ENCODE results near the gene EXT2.

Gene EXT2

DNA sequence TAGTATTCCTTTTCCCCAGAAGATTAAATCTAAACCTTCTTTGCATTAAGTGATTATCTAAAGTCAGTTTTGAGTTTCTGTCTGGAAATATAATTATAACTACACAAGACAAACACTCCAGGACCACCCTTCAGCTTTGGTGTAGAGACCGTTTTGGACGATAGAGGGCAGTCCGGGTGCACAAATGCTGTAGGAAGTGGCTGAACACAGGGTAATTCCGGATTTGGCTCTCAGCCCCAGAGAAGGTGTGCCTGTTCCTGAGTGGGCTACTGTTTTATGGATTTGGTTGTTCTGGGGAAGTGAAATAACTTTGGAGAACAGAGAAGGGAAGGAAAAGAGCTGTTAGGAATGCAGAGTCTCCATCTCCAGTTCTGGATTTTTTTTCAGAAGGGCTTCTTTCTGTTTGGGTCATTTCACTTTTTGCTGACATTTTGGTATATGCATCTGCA, 14.8 kb downstream of the EXT2 start:
- peak; percentile 49 for DNase-seq (ENCODE audit: low read depth, low spot score)
- in situ Hi-C loops (cut with HindIII; ENCODE audit: low sequenced_read_pairs): loop anchor here (25.0 kb wide), 1 partner anchor 427 kb away; no protein-coding TSS in a partner anchor
- H3K4me3 ChIP-seq (ENCODE audit: low read depth, low read length): no peak overlapping the region
- TF ChIP-seq CTCF (IDR thresholded peaks at IDR 0.05; ENCODE audit: low read depth, low read length): peak; percentile 85

- no peak for TF ChIP-seq CTCF (IDR thresholded peaks at IDR 0.05; ENCODE audit: low read depth, low read length)
- DNase-seq (ENCODE audit: low read depth, low spot score): peak; percentile 37
- in situ Hi-C loops (cut with HindIII; ENCODE audit: low sequenced_read_pairs): loop anchor here (25.0 kb wide), 1 partner anchor 425 kb away; no protein-coding TSS in a partner anchor
- H3K4me3 ChIP-seq (ENCODE audit: low read depth, low read length): no peak overlapping the region
These were observed 16.8 kb downstream of the EXT2 start for GRCh38 chr11:44112091-44112821.

DNA sequence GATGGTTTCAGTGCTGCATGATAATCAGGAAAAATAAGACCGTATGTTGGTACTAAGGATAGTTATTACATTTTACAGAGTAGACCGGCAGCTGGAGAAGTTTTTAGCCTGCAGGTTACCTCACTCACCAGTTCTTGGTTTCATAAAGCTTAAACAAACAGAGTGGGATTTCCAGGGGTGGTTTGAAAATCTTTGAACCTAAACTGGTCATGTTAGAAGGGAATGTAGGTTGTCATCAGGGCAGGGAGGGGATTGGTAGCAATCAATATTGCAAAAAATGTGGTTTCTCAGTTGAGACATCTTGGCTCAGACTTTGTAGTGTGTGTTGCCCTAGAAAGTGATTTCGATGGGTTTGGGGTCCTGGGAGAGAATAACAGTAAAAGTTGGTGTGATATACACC, 17.5 kb downstream of the EXT2 start:
- no peak for TF ChIP-seq CTCF (IDR thresholded peaks at IDR 0.05; ENCODE audit: low read depth, low read length)
- in situ Hi-C loops (cut with HindIII; ENCODE audit: low sequenced_read_pairs): loop anchor here (25.0 kb wide), 1 partner anchor 424 kb away; no protein-coding TSS in a partner anchor

DNA sequence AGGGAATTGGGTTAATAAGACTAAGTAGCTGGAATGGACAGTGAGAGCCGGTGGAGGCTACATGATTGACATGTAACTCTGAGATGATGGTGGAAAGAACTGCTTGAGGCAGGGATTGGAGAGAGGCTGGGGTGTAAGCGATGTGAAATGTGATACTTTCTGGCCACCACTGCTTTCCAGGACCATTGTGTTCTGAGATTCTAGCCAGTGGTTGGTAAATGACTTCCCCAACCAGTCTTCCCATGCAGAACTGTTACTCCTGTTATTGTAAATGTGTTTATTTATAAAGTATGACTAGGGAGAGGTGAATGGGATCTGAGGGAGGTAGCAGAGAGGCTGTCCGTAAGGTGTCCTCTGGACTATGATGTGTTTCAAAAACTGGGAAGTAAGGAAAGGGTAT, 18.1 kb downstream of the EXT2 start:
- H3K4me3 ChIP-seq (ENCODE audit: low read depth, low read length): no peak overlapping the region
- no peak for DNase-seq (ENCODE audit: low read depth, low spot score)
- in situ Hi-C loops (cut with HindIII; ENCODE audit: low sequenced_read_pairs): loop anchor here (25.0 kb wide), 1 partner anchor 424 kb away; no protein-coding TSS in a partner anchor
- no peak for TF ChIP-seq CTCF (IDR thresholded peaks at IDR 0.05; ENCODE audit: low read depth, low read length)

More for the DNA sequence above, 17.5 kb downstream of the EXT2 start:
- DNase-seq (ENCODE audit: low read depth, low spot score): no peak
- no peak overlapping the region for H3K4me3 ChIP-seq (ENCODE audit: low read depth, low read length)

GRCh38 chr11:44116234-44116830, 20.9 kb downstream of the EXT2 start:
- in situ Hi-C loops (cut with HindIII; ENCODE audit: low sequenced_read_pairs): loop anchor here (25.0 kb wide), 1 partner anchor 421 kb away; no protein-coding TSS in a partner anchor
- H3K4me3 ChIP-seq (ENCODE audit: low read depth, low read length): no peak overlapping the region
- no peak for DNase-seq (ENCODE audit: low read depth, low spot score)
- no peak for TF ChIP-seq CTCF (IDR thresholded peaks at IDR 0.05; ENCODE audit: low read depth, low read length)

DNA sequence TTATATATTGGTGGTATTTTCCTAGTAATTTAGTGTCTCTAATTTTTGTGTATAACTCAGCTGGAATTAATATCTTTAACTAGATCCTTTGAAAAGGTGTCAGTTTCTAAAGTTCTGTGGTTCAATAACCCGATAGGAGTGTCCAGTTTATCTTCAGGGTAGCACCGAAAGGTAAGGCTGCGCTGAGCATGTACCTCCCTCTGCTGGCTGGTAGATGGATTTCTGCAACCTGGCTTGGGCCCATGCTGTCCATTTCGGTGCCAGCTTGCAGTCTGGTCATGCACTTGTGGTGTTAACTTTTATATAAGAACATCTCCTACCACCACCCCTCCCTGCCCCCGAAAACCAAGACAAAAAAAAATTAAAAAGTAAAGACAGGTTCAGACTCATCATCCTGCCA, 24.7 kb downstream of the EXT2 start:
- H3K4me3 ChIP-seq (ENCODE audit: low read depth, low read length): no peak overlapping the region
- peak; percentile 40 for TF ChIP-seq CTCF (IDR thresholded peaks at IDR 0.05; ENCODE audit: low read depth, low read length)
- in situ Hi-C loops (cut with HindIII; ENCODE audit: low sequenced_read_pairs): loop anchor here (25.0 kb wide), 1 partner anchor 417 kb away; no protein-coding TSS in a partner anchor
- no peak for DNase-seq (ENCODE audit: low read depth, low spot score)

Data from astrocyte of the spinal cord (primary cell).